ENCODE results near the gene ABI3BP. TPM values are rescaled to one million over a fixed set of nuclear protein-coding genes. Genes with fewer than 3 reads are reported as not detected.

Gene ABI3BP
- total RNA-seq, 1 donor from 2014 or later = not detected

- no peaks in the 10 kb centered on the region for H3K36me3 Mint-ChIP-seq (ENCODE audit: low read depth)
- no peaks in the 10 kb centered on the region for H3K27me3 Mint-ChIP-seq (ENCODE audit: low read depth)
- no peak overlapping the region for H3K4me3 Mint-ChIP-seq
- H3K4me1 Mint-ChIP-seq = no peaks in the 10 kb centered on the region
- H3K27ac Mint-ChIP-seq (ENCODE audit: unreplicated experiment) = no peak overlapping the region
- no peak for TF ChIP-seq CTCF (conservative IDR thresholded peaks at IDR 0.05)
- H3K9me3 Mint-ChIP-seq = no peaks in the 10 kb centered on the region
- no peak for DNase-seq (ENCODE audit: low read depth, low spot score)
Observed at GRCh38 chr3:100856821-100857220, 136.4 kb downstream of the ABI3BP start.

- Mint-ChIP-seq H3K4me3 (no peak overlapping the region), H3K27ac (ENCODE audit: unreplicated experiment) (no peak overlapping the region), H3K4me1 (no peaks in the 10 kb centered on the region), H3K27me3 (ENCODE audit: low read depth) (no peaks in the 10 kb centered on the region), H3K36me3 (ENCODE audit: low read depth) (no peaks in the 10 kb centered on the region), H3K9me3 (peaks cover 2% of the 10 kb centered on the region)
- TF ChIP-seq CTCF (conservative IDR thresholded peaks at IDR 0.05) = no peak
- no peak for DNase-seq (ENCODE audit: low read depth, low spot score)
Observed at GRCh38 chr3:100852840-100853239, 140.4 kb downstream of the ABI3BP start.

- H3K27me3 Mint-ChIP-seq (ENCODE audit: low read depth) = no peaks in the 10 kb centered on the region
- peaks cover 4% of the 10 kb centered on the region for H3K9me3 Mint-ChIP-seq
- no peak for TF ChIP-seq CTCF (conservative IDR thresholded peaks at IDR 0.05)
- H3K4me3 Mint-ChIP-seq = no peak overlapping the region
- H3K27ac Mint-ChIP-seq (ENCODE audit: unreplicated experiment) = no peak overlapping the region
- no peaks in the 10 kb centered on the region for H3K36me3 Mint-ChIP-seq (ENCODE audit: low read depth)
- no peak for DNase-seq (ENCODE audit: low read depth, low spot score)
- H3K4me1 Mint-ChIP-seq = no peaks in the 10 kb centered on the region
Observed at GRCh38 chr3:100850701-100851100, 142.5 kb downstream of the ABI3BP start.

- Mint-ChIP-seq H3K9me3 (peaks cover 4% of the 10 kb centered on the region), H3K4me3 (no peak overlapping the region), H3K27ac (ENCODE audit: unreplicated experiment) (no peak overlapping the region), H3K36me3 (ENCODE audit: low read depth) (no peaks in the 10 kb centered on the region), H3K27me3 (ENCODE audit: low read depth) (no peaks in the 10 kb centered on the region), H3K4me1 (no peaks in the 10 kb centered on the region)
- no peak for TF ChIP-seq CTCF (conservative IDR thresholded peaks at IDR 0.05)
- no peak for DNase-seq (ENCODE audit: low read depth, low spot score)
Observed at GRCh38 chr3:100850156-100850555, 143.1 kb downstream of the ABI3BP start.

GRCh38 chr3:100844063-100844936 lies 148.9 kb downstream of the ABI3BP start:
- H3K4me1 Mint-ChIP-seq = peaks cover 6% of the 10 kb centered on the region
- H3K27me3 Mint-ChIP-seq (ENCODE audit: low read depth) = no peaks in the 10 kb centered on the region
- H3K27ac Mint-ChIP-seq (ENCODE audit: unreplicated experiment) = no peak overlapping the region
- no peaks in the 10 kb centered on the region for H3K36me3 Mint-ChIP-seq (ENCODE audit: low read depth)
- TF ChIP-seq CTCF (conservative IDR thresholded peaks at IDR 0.05) = no peak
- H3K9me3 Mint-ChIP-seq = peaks cover 4% of the 10 kb centered on the region
- no peak overlapping the region for H3K4me3 Mint-ChIP-seq
- DNase-seq (ENCODE audit: low read depth, low spot score) = no peak

All from neural crest cell (in vitro differentiated cells).